Parathyroid adenoma (tissue), 2 donors: ENCODE measurements around the gene DEK.
"Not testable (repeated sequence)": the region's sequence is repeated elsewhere in the genome, so short reads cannot be mapped to it uniquely, and the experiment has no call there.

Experiments used
- H2AFZ ChIP-seq: fragments of 300-600 bp; sonication (generic); one replicate; pipeline ENCODE4 v1.7.0; 2017; ENCODE audit warnings: antibody characterized with exemption, mild to moderate bottlenecking
- H3K27ac ChIP-seq: fragments of 300-600 bp; sonication (generic); one replicate; pipeline ENCODE4 v1.7.0; 2017
- H3K27me3 ChIP-seq: fragments of 300-600 bp; sonication (generic); one replicate; pipeline ENCODE4 v1.7.0; 2017; ENCODE audit warnings: low read length; ENCODE audit not compliant: control insufficient read depth, insufficient read depth
- H3K36me3 ChIP-seq: fragments of 300-600 bp; sonication (generic); one replicate; pipeline ENCODE4 v1.7.0; 2017; ENCODE audit warnings: low read length; ENCODE audit not compliant: control insufficient read depth, insufficient read depth
- H3K4me1 ChIP-seq: fragments of 300-600 bp; sonication (generic); one replicate; pipeline ENCODE4 v1.7.0; 2017; ENCODE audit warnings: control low read depth
- H3K4me2 ChIP-seq: fragments of 300-600 bp; sonication (generic); one replicate; pipeline ENCODE4 v1.7.0; 2017; ENCODE audit warnings: low read length
- H3K4me3 ChIP-seq: fragments of 300-600 bp; sonication (generic); one replicate; pipeline ENCODE4 v1.7.0; 2017; ENCODE audit warnings: low read depth, low read length
- H3K79me2 ChIP-seq: fragments of 300-600 bp; sonication (generic); one replicate; pipeline ENCODE4 v1.7.0; 2017; ENCODE audit warnings: control low read depth
- H3K9ac ChIP-seq: fragments of 300-600 bp; sonication (generic); one replicate; pipeline ENCODE4 v1.7.0; 2017; ENCODE audit warnings: mild to moderate bottlenecking
- H3K9me3 ChIP-seq: fragments of 300-600 bp; sonication (generic); one replicate; pipeline ENCODE4 v1.7.0; 2017; ENCODE audit warnings: low read length; ENCODE audit not compliant: control insufficient read depth
- TF ChIP-seq, protein P1 (sequence below): fragments of 300-600 bp; sonication (generic); IDR thresholded peaks from one replicate; pipeline ENCODE4 v1.7.0; 2017; ENCODE audit warnings: antibody characterized with exemption, mild to moderate bottlenecking
- donor health status: primary hyperparathyroidism.

Gene DEK

DNA sequence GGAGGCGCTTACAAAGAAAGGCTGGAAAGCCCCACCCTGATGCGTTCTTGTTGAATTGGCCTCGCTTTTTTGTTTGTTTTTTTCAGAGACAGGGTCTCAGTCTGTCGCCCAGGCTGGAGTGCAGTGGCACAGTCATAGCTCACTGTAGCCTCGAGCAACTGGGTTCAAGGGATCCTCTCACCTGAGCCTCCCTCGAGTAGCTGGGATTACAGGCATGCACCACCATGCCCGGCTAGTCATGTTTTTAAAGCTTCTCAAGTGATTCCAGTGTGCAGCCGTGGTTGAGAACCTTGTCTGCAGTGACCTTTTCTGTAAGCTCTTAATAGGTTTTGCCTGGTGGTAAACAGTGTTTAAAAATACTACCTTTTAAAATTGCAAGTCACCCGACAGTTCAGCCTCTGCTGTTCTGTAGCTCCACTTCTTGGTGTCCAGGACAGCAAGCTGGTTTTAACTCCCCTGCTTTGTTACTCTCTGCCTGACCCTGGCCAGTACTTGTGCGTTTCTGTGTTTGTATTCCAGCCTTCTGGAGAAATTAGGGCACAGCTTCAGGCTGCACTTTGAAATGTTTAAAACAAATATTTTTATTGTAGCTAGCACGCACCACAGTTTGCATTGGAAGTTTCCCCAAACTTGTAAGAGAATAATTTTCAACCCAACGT, 54.7 kb downstream of the DEK start:
- H3K36me3 ChIP-seq: no peaks in the 10 kb centered on the region
- no peaks in the 10 kb centered on the region for H3K79me2 ChIP-seq
- H3K4me1 ChIP-seq: no peaks in the 10 kb centered on the region
- no peak overlapping the region for H2AFZ ChIP-seq
- no peaks in the 10 kb centered on the region for H3K9me3 ChIP-seq
- H3K4me2 ChIP-seq: no peak overlapping the region
- no peak overlapping the region for H3K9ac ChIP-seq
- TF ChIP-seq, protein P1, sequence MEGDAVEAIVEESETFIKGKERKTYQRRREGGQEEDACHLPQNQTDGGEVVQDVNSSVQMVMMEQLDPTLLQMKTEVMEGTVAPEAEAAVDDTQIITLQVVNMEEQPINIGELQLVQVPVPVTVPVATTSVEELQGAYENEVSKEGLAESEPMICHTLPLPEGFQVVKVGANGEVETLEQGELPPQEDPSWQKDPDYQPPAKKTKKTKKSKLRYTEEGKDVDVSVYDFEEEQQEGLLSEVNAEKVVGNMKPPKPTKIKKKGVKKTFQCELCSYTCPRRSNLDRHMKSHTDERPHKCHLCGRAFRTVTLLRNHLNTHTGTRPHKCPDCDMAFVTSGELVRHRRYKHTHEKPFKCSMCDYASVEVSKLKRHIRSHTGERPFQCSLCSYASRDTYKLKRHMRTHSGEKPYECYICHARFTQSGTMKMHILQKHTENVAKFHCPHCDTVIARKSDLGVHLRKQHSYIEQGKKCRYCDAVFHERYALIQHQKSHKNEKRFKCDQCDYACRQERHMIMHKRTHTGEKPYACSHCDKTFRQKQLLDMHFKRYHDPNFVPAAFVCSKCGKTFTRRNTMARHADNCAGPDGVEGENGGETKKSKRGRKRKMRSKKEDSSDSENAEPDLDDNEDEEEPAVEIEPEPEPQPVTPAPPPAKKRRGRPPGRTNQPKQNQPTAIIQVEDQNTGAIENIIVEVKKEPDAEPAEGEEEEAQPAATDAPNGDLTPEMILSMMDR: no peak
- no peak overlapping the region for H3K4me3 ChIP-seq
- no peak overlapping the region for H3K27ac ChIP-seq
- H3K27me3 ChIP-seq: no peaks in the 10 kb centered on the region

DNA sequence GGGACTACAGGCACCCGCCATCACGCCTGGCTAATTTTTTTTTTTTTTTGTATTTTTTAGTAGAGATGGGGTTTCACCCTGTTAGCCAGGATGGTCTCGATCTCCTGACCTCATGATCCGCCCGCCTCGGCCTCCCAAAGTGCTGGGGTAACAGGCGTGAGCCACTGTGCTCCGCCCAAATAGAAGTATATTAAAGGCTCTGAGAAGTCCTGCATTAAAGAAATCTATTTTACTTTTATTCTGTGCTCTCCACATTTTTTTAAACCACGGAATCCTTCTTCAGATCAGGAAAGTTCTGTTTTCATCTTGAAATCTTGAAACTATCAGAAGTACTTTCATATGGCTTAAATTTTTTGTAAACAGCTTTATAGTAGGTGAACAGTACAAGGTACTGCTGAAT, 55.6 kb downstream of the DEK start:
- not testable (repeated sequence) for H3K36me3 ChIP-seq, H3K4me1 ChIP-seq, H3K4me3 ChIP-seq, H3K27ac ChIP-seq, H3K27me3 ChIP-seq, H3K9ac ChIP-seq, H3K79me2 ChIP-seq, H2AFZ ChIP-seq, H3K9me3 ChIP-seq, H3K4me2 ChIP-seq

GRCh38 chr6:18207949-18208348, 56.4 kb downstream of the DEK start:
- TF ChIP-seq, protein P1: no peak
- Histone ChIP-seq H3K79me2 (no peaks in the 10 kb centered on the region), H2AFZ (no peak overlapping the region), H3K27me3 (no peaks in the 10 kb centered on the region), H3K9ac (no peak overlapping the region), H3K4me1 (no peaks in the 10 kb centered on the region), H3K9me3 (no peaks in the 10 kb centered on the region), H3K27ac (no peak overlapping the region), H3K36me3 (no peaks in the 10 kb centered on the region), H3K4me2 (no peak overlapping the region), H3K4me3 (no peak overlapping the region)

GRCh38 chr6:18207438-18207837, 56.9 kb downstream of the DEK start:
- TF ChIP-seq, protein P1: no peak
- H3K4me1 ChIP-seq: no peaks in the 10 kb centered on the region
- H3K4me3 ChIP-seq: no peak overlapping the region
- H3K79me2 ChIP-seq: no peaks in the 10 kb centered on the region
- no peak overlapping the region for H3K27ac ChIP-seq
- H3K4me2 ChIP-seq: no peak overlapping the region
- no peak overlapping the region for H3K9ac ChIP-seq
- H2AFZ ChIP-seq: no peak overlapping the region
- no peaks in the 10 kb centered on the region for H3K9me3 ChIP-seq
- H3K27me3 ChIP-seq: no peaks in the 10 kb centered on the region
- no peaks in the 10 kb centered on the region for H3K36me3 ChIP-seq

- Histone ChIP-seq H3K9me3 (no peaks in the 10 kb centered on the region), H3K27ac (no peak overlapping the region), H3K4me1 (no peaks in the 10 kb centered on the region), H3K9ac (no peak overlapping the region), H3K4me2 (no peak overlapping the region), H3K36me3 (no peaks in the 10 kb centered on the region), H3K27me3 (no peaks in the 10 kb centered on the region), H2AFZ (no peak overlapping the region), H3K4me3 (no peak overlapping the region), H3K79me2 (no peaks in the 10 kb centered on the region)
- TF ChIP-seq, protein P1: no peak
Measured at GRCh38 chr6:18206591-18206990, 57.7 kb downstream of the DEK start.
